ENCODE results near the gene RASSF8. TPM values are rescaled to one million over a fixed set of nuclear protein-coding genes. Genes with fewer than 3 reads are reported as not detected.

RASSF8 gene
- total RNA-seq, 1 experiment from 2014 or later = 9.2 TPM

- ChIA-PET RAD21 (ENCODE audit: low non-redundant PET in 1 of 2, low total read pairs in 2 of 2, uncharacterized antibody in 2 of 2, unreplicated experiment in 2 of 2) (no interaction called here), CTCF (no interaction called here), POLR2A (interaction anchor here (1.0 to 1.5 kb wide), 2 partner anchors 29 to 791 kb away, joined by 3 to 4 read pairs; no protein-coding TSS in a partner anchor)
- peak overlapping the region; percentile 50 to 66 for H3K4me3 ChIP-seq (replicated peaks in 1 of 2; ENCODE audit: low read depth in 1 of 2, low read length in 2 of 2)
- DNase-seq (ENCODE audit: low read depth, low spot score) = peak; percentile 69
- H3K36me3 ChIP-seq (ENCODE audit: control insufficient read depth in 1 of 2, insufficient read depth in 2 of 2, low read length in 2 of 2) = no peaks in the 10 kb centered on the region
- intact Hi-C loops (cut with micrococcal nuclease) = loop anchor here (10.0 kb wide), 1 partner anchor 179 kb away; no protein-coding TSS in a partner anchor
- H3K9me3 ChIP-seq (ENCODE audit: control insufficient read depth in 1 of 2, insufficient read depth in 1 of 2, low read depth in 1 of 2, low read length in 2 of 2) = no peaks in the 10 kb centered on the region
- no peaks in the 10 kb centered on the region for H3K9me2 ChIP-seq (ENCODE audit: insufficient read depth)
- peak overlapping the region; percentile 73 for H3K27ac ChIP-seq (ENCODE audit: low read depth, low read length)
- peaks cover 14 to 42% of the 10 kb centered on the region in 2 experiments for H3K4me1 ChIP-seq (ENCODE audit: control insufficient read depth in 1 of 2, insufficient read depth in 2 of 2, low read length in 2 of 2)
- H3K79me2 ChIP-seq (ENCODE audit: insufficient read depth, low read length) = no peaks in the 10 kb centered on the region
- H3K4me2 ChIP-seq (ENCODE audit: low read length) = peak overlapping the region; percentile 96
- peaks cover 11% of the 10 kb centered on the region; the same call in 1 of the 2 replicates for H3K27me3 ChIP-seq (ENCODE audit: insufficient read depth, low read length)
- peak; percentile 82 for ATAC-seq
- peak overlapping the region; percentile 72 for H3K9ac ChIP-seq (ENCODE audit: low read length)
- peak overlapping the region; percentile 92 for H2AFZ ChIP-seq (ENCODE audit: low read depth, low read length, poor library complexity, severe bottlenecking)
- no TSS peak for BruUV-seq (replicated peaks)
- no peaks in the 10 kb centered on the region for H4K20me1 ChIP-seq (ENCODE audit: insufficient read depth)
- TF ChIP-seq EGR1 (IDR thresholded peaks at IDR 0.05; ENCODE audit: low read depth) (0 out of 2 replicates have a peak, but pooled peaks have one; percentile 18), YY1 (IDR thresholded peaks at IDR 0.05; ENCODE audit: extremely low read depth, insufficient replicate concordance, low read depth, low read length) (no peak), CEBPB (IDR thresholded peaks at IDR 0.05; ENCODE audit: low read depth) (peak; percentile 54), SP1 (IDR thresholded peaks at IDR 0.05; ENCODE audit: low read depth) (peak; percentile 34), REST (IDR thresholded peaks at IDR 0.05; ENCODE audit: low read depth) (no peak), SRF (IDR thresholded peaks at IDR 0.05; ENCODE audit: low read depth) (no peak), JUND (IDR thresholded peaks at IDR 0.05) (peak; percentile 56; the same call in 1 of the 2 replicates), CBX3 (IDR thresholded peaks at IDR 0.05; ENCODE audit: low read depth) (no peak), FOSL1 (IDR thresholded peaks at IDR 0.05; ENCODE audit: low read depth) (peak; percentile 44; the same call in 1 of the 2 replicates), MAX (IDR thresholded peaks at IDR 0.05) (peak; percentile 26; the same call in 1 of the 2 replicates), RAD21 (IDR thresholded peaks at IDR 0.05; ENCODE audit: low read depth) (0 out of 2 replicates have a peak, but pooled peaks have one; percentile 20), EZH2phosphoT487 (IDR thresholded peaks at IDR 0.05; ENCODE audit: borderline replicate concordance) (no peak), ZBTB33 (IDR thresholded peaks at IDR 0.05; ENCODE audit: extremely low read depth, insufficient replicate concordance, low read length) (no peak), ZNF274 (IDR thresholded peaks at IDR 0.05; ENCODE audit: low read depth, low read length) (no peak), EZH2 (IDR thresholded peaks at IDR 0.05) (no peak), ATF3 (IDR thresholded peaks at IDR 0.05) (no peak), SIN3A (IDR thresholded peaks at IDR 0.05; ENCODE audit: low read depth) (peak; percentile 9; the same call in 1 of the 2 replicates), ELF1 (IDR thresholded peaks at IDR 0.05; ENCODE audit: borderline replicate concordance, low read depth) (no peak)
These were observed 167.2 kb downstream of the RASSF8 start for GRCh38 chr12:26125400-26126339.

All from HCT116 (cell line).